ENCODE measurements around the gene HDGF.

The HDGF gene

DNA sequence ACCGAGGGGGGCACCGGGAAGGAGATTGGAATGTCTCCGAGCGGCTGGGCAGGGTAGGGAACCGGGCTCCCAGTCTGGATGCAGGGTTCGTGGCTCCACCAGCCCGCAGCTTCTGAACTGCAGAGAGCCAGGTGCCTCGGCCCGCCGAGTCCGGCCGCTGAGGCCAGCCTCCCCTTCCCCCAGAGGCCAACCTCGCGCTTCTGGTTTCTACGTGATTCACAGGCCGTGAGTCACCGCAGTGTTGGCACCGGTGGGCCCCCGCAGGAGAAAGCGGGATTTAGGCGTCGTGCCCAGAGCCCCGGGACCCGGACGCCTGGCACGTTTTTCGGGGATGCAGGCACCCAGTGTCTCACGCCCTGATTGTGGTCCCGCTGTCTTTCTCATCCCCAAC lies 46.5 kb downstream of the HDGF start:
- Histone ChIP-seq H3K36me3 (ENCODE audit: control insufficient read depth, insufficient read depth, low read length) (peaks cover 16% of the 10 kb centered on the region), H3K9me3 (ENCODE audit: control insufficient read depth, insufficient read depth, low read length) (no peaks in the 10 kb centered on the region), H3K4me1 (ENCODE audit: control insufficient read depth, insufficient read depth, low read length) (peaks cover 45% of the 10 kb centered on the region), H3K4me3 (ENCODE audit: low read depth, low read length) (peak overlapping the region; percentile 73), H3K27me3 (ENCODE audit: control insufficient read depth, insufficient read depth, low read length) (peaks cover 16% of the 10 kb centered on the region), H3K27ac (ENCODE audit: low read depth, low read length) (peak overlapping the region; percentile 97), H3K9ac (ENCODE audit: low read depth, low read length) (peak overlapping the region; percentile 8; the same call in 1 of the 2 replicates)

DNA sequence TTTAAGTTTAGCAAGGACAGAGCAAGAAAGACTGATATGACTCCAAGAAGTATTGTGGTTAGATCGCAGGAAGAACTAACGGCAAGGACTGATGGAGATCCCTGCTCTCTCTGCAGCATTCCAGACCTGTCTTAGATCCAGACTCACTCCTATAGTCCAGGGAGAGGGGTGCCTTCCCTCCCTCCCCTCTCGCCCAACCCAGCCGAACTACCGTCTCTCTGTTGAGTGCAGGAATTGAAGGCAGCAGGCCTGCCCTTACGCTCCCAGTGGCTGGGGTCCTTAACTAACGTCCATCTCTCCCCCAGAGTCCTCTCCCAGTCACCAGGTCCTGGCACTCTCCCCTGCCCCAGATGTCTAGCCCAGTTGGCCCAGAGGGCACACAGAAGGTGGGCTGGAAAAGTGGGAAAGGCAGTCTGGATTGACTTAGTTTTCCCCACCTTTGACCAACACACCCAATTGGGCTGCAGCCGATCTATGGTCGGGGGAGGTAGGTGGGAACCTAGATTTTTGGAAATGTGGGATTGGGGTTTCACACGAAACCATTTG lies 47.2 kb downstream of the HDGF start:
- H3K9me3 ChIP-seq (ENCODE audit: control insufficient read depth, insufficient read depth, low read length) = no peaks in the 10 kb centered on the region
- H3K27ac ChIP-seq (ENCODE audit: low read depth, low read length) = no peak overlapping the region
- peaks cover 38% of the 10 kb centered on the region for H3K4me1 ChIP-seq (ENCODE audit: control insufficient read depth, insufficient read depth, low read length)
- H3K27me3 ChIP-seq (ENCODE audit: control insufficient read depth, insufficient read depth, low read length) = peaks cover 16% of the 10 kb centered on the region
- no peak overlapping the region for H3K9ac ChIP-seq (ENCODE audit: low read depth, low read length)
- peak overlapping the region; percentile 73 for H3K4me3 ChIP-seq (ENCODE audit: low read depth, low read length)
- peaks cover 23% of the 10 kb centered on the region for H3K36me3 ChIP-seq (ENCODE audit: control insufficient read depth, insufficient read depth, low read length)

DNA sequence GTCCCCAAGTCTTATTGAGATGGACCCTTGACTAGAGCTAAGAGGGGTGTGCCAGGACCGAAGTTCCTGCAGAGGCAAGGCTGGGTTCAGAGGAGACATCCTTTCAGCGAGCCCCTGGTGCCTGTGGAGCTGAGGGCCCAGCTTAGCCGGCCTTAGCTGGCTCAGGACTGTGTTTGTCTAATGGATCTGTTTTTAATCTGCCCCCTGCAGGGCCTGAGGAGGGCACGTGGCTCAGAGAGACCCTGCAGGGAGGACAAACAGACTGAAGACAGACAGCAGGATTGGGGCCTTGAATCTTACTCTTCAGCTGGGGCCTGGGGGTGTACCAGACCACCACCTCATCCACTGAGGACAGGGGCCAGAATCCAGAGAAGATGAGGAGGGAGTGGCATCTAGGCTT lies 47.7 kb downstream of the HDGF start:
- Histone ChIP-seq H3K4me1 (ENCODE audit: control insufficient read depth, insufficient read depth, low read length) (peaks cover 33% of the 10 kb centered on the region), H3K27me3 (ENCODE audit: control insufficient read depth, insufficient read depth, low read length) (peaks cover 16% of the 10 kb centered on the region), H3K27ac (ENCODE audit: low read depth, low read length) (no peak overlapping the region), H3K9me3 (ENCODE audit: control insufficient read depth, insufficient read depth, low read length) (no peaks in the 10 kb centered on the region), H3K4me3 (ENCODE audit: low read depth, low read length) (peak overlapping the region; percentile 73), H3K9ac (ENCODE audit: low read depth, low read length) (no peak overlapping the region), H3K36me3 (ENCODE audit: control insufficient read depth, insufficient read depth, low read length) (peaks cover 28% of the 10 kb centered on the region)

DNA sequence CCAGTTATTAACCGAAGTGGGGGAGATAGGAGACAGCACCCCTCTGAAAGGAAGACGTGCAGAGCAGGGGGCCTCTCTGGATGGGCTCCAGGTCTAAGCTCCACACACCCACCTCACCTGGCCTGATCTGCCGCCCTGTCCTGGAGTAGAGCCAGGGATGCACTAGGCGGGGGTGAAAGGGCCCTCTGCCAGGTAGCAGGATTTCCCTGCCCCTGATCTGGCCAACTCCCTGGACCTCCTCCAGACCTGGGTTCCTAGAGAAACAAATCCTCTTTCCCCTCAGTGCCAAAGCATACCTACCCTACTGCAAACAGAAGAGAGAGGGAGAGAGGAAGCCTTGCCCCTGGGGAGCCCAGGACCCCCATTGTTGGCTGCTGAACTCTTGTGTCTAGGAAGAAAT lies 48.1 kb downstream of the HDGF start:
- Histone ChIP-seq H3K4me1 (ENCODE audit: control insufficient read depth, insufficient read depth, low read length) (peaks cover 29% of the 10 kb centered on the region), H3K4me3 (ENCODE audit: low read depth, low read length) (peak overlapping the region; percentile 73), H3K9ac (ENCODE audit: low read depth, low read length) (no peak overlapping the region), H3K9me3 (ENCODE audit: control insufficient read depth, insufficient read depth, low read length) (no peaks in the 10 kb centered on the region), H3K27me3 (ENCODE audit: control insufficient read depth, insufficient read depth, low read length) (peaks cover 16% of the 10 kb centered on the region), H3K27ac (ENCODE audit: low read depth, low read length) (no peak overlapping the region), H3K36me3 (ENCODE audit: control insufficient read depth, insufficient read depth, low read length) (peaks cover 32% of the 10 kb centered on the region)

DNA sequence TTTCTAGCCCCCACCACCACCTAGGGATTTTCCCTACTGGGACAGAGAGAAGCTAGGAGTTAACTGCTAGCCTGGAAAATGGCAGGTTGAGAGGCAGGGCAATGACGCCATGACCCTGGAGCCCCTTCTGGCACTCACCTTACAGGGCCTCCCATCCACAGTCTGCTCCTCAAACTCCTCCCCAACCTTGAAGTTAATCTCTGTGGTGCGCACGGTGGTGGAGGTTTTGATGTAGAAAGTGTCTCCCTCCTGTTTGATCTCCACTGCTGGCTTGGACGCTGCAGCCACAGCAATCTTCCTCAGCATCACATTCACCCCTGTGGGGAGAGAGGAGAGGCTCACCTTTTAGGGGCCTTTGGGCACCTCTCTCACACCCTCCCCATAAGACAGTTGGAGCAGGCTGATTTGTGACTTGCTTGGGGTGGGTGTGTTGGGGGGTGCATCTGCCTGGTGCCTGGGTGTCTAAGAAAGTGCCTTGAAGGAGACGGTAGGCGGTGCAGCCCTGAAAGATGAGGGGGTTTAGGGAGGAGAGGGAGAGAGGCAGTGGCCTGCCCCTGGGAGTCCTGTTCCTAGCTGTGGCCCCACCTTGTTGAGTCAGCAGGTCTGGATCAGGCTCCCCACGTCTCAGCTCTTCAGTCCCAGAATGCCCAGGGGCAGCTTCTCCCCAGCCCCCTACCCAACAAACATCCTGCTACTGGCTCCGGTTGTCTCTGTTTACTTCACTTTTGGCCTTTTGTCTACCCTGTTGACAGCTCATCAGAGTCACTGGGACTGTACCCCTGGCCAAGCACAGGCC lies 50.5 kb downstream of the HDGF start:
- no peak overlapping the region for H3K9ac ChIP-seq (ENCODE audit: low read depth, low read length)
- H3K4me3 ChIP-seq (ENCODE audit: low read depth, low read length) = no peak overlapping the region
- peaks cover 32% of the 10 kb centered on the region for H3K36me3 ChIP-seq (ENCODE audit: control insufficient read depth, insufficient read depth, low read length)
- no peak overlapping the region for H3K27ac ChIP-seq (ENCODE audit: low read depth, low read length)
- H3K27me3 ChIP-seq (ENCODE audit: control insufficient read depth, insufficient read depth, low read length) = peaks cover 16% of the 10 kb centered on the region
- H3K9me3 ChIP-seq (ENCODE audit: control insufficient read depth, insufficient read depth, low read length) = no peaks in the 10 kb centered on the region
- peaks cover 17% of the 10 kb centered on the region for H3K4me1 ChIP-seq (ENCODE audit: control insufficient read depth, insufficient read depth, low read length)

DNA sequence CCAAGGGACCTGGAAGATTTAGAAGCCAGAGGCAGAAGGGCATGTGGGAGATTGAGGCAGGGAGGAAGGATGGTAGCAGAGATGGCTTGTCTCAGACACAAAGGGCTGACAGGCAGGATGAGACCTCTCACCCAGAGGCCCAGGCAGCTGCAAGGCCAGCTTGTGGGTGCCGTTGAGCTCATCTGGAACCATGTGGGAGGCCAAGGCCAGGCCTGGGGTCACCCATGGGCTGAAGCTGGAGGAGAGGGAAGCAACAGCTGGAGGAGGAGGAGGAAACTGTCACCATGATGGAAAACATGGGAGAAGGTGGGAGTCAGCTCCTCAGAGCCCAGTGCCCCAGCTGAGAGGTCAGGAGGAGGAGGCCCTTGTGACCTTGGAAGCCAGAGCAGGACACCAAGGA lies 52.5 kb downstream of the HDGF start:
- H3K4me1 ChIP-seq (ENCODE audit: control insufficient read depth, insufficient read depth, low read length) = peaks cover 18% of the 10 kb centered on the region
- no peak overlapping the region for H3K27ac ChIP-seq (ENCODE audit: low read depth, low read length)
- H3K9me3 ChIP-seq (ENCODE audit: control insufficient read depth, insufficient read depth, low read length) = no peaks in the 10 kb centered on the region
- H3K36me3 ChIP-seq (ENCODE audit: control insufficient read depth, insufficient read depth, low read length) = peaks cover 32% of the 10 kb centered on the region
- no peak overlapping the region for H3K9ac ChIP-seq (ENCODE audit: low read depth, low read length)
- peaks cover 3% of the 10 kb centered on the region for H3K27me3 ChIP-seq (ENCODE audit: control insufficient read depth, insufficient read depth, low read length)
- H3K4me3 ChIP-seq (ENCODE audit: low read depth, low read length) = no peak overlapping the region

DNA sequence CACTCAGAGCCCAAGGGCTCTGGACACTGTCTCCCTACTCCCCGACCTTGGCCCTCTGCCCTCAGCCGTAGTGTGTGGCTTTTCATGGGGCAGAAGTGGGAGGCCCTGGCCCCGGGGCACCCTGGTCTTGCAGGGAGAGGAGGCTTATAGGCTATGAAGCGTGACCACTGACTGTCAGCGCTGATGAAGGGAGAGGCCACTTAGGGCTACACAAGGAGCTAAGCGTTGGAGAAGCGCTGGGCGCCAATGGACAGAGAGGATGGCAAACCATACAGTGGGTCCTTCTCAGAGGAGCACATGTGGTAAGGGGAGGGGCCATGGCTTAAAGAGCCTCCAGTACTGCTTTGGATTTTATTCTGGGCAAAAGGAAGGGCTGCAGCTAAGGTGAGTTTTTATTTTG lies 54.0 kb downstream of the HDGF start:
- H3K9ac ChIP-seq (ENCODE audit: low read depth, low read length) = no peak overlapping the region
- peaks cover 32% of the 10 kb centered on the region for H3K36me3 ChIP-seq (ENCODE audit: control insufficient read depth, insufficient read depth, low read length)
- peaks cover 20% of the 10 kb centered on the region for H3K4me1 ChIP-seq (ENCODE audit: control insufficient read depth, insufficient read depth, low read length)
- no peaks in the 10 kb centered on the region for H3K27me3 ChIP-seq (ENCODE audit: control insufficient read depth, insufficient read depth, low read length)
- H3K4me3 ChIP-seq (ENCODE audit: low read depth, low read length) = no peak overlapping the region
- H3K27ac ChIP-seq (ENCODE audit: low read depth, low read length) = no peak overlapping the region
- H3K9me3 ChIP-seq (ENCODE audit: control insufficient read depth, insufficient read depth, low read length) = no peaks in the 10 kb centered on the region

DNA sequence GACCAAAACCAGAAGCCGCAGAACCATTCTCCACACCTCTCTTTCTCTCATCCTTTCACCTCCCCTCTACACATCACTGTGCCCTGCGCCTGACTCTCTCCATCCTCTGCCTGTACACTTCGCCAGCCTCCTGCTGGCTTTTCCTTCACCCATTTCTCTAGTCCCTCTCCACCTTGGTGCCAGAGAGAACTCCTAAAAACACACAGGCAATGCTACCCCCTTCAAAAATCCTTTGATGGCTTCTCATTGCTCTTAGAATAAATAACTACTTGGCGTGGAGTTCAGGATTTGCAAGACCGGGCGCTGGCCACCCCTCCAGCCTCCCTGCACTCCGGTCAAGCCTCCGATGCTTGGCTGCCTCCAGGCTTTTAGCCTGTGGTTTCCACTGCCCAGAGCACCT lies 54.7 kb downstream of the HDGF start:
- H3K4me3 ChIP-seq (ENCODE audit: low read depth, low read length) = no peak overlapping the region
- peaks cover 32% of the 10 kb centered on the region for H3K36me3 ChIP-seq (ENCODE audit: control insufficient read depth, insufficient read depth, low read length)
- H3K27ac ChIP-seq (ENCODE audit: low read depth, low read length) = no peak overlapping the region
- H3K9me3 ChIP-seq (ENCODE audit: control insufficient read depth, insufficient read depth, low read length) = no peaks in the 10 kb centered on the region
- peaks cover 28% of the 10 kb centered on the region for H3K4me1 ChIP-seq (ENCODE audit: control insufficient read depth, insufficient read depth, low read length)
- H3K9ac ChIP-seq (ENCODE audit: low read depth, low read length) = no peak overlapping the region
- no peaks in the 10 kb centered on the region for H3K27me3 ChIP-seq (ENCODE audit: control insufficient read depth, insufficient read depth, low read length)

DNA sequence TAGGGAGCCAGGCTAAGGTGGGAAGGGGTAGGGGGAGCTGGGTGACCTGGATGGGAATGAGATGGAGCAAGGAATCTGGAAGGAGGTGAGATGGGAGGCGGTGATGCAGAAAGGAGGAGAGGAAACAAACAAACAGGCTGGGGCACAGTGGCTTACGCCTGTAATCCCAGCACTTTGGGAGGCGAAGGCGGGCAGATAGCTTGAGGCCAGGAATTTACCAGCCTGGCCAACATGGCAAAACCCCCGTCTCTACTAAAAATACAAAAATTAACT lies 56.8 kb downstream of the HDGF start:
- Histone ChIP-seq H3K36me3 (ENCODE audit: control insufficient read depth, insufficient read depth, low read length) (peaks cover 12% of the 10 kb centered on the region), H3K9ac (ENCODE audit: low read depth, low read length) (no peak overlapping the region; the same call in 1 of the 2 replicates), H3K27me3 (ENCODE audit: control insufficient read depth, insufficient read depth, low read length) (peaks cover 8% of the 10 kb centered on the region; the same call in 1 of the 2 replicates), H3K27ac (ENCODE audit: low read depth, low read length) (peak overlapping the region; percentile 89), H3K4me1 (ENCODE audit: control insufficient read depth, insufficient read depth, low read length) (peaks cover 49% of the 10 kb centered on the region), H3K9me3 (ENCODE audit: control insufficient read depth, insufficient read depth, low read length) (no peaks in the 10 kb centered on the region), H3K4me3 (ENCODE audit: low read depth, low read length) (no peak overlapping the region)

DNA sequence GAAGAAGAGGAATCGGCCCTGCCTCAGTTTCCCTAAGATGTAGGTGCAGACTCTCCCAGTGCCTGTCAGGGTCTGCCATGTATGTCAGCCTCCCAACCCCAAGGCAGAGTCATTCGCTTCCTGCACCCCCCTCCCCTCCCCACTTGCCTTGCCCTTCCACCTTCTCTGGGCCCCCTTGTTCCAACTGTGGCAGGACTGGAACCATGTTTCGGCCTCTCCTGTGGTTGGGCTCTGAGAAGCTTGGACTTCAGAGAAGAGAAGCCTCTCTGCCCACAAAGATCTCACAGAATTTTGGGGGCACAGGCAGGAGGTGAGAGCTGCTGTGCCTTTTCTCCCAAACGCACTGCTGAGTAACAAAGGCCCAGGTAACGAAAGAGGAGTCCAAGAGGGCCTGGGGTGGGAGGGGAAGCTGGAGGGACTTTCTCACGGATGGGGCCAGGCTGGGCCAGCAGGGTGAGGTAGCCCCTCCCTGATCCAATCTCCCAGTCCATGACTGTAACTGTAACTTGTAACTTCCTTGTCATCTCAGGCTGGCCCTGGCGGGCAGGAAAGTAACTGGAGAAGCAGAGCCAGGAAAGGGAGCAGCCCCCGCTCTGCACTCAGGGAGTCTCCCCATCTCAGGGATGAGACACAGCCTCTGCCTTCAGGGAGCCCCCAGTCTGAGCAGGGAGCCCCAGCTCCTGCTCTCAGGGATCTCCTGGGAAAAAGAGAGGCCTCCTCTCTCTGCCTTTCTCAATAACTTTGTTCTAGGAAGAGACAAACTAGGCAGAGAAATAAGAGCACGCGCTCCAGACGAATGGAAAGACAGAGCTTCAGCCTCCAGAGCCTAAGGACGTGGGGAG lies 57.4 kb downstream of the HDGF start:
- peak overlapping the region; percentile 89 for H3K27ac ChIP-seq (ENCODE audit: low read depth, low read length)
- H3K4me3 ChIP-seq (ENCODE audit: low read depth, low read length) = peak overlapping the region; percentile 13; the same call in 1 of the 2 replicates
- H3K27me3 ChIP-seq (ENCODE audit: control insufficient read depth, insufficient read depth, low read length) = peaks cover 8% of the 10 kb centered on the region; the same call in 1 of the 2 replicates
- H3K4me1 ChIP-seq (ENCODE audit: control insufficient read depth, insufficient read depth, low read length) = peaks cover 53% of the 10 kb centered on the region
- H3K9me3 ChIP-seq (ENCODE audit: control insufficient read depth, insufficient read depth, low read length) = no peaks in the 10 kb centered on the region
- peaks cover 7% of the 10 kb centered on the region for H3K36me3 ChIP-seq (ENCODE audit: control insufficient read depth, insufficient read depth, low read length)
- H3K9ac ChIP-seq (ENCODE audit: low read depth, low read length) = peak overlapping the region; percentile 19; the same call in 1 of the 2 replicates

All from HUES48 (cell line).